ENCODE results near the gene WDFY2. TPM values are rescaled to one million over a fixed set of nuclear protein-coding genes. Genes with fewer than 3 reads are reported as not detected.

WDFY2 gene
- total and polyA plus RNA-seq, 2 of the 13 experiments (the other 11 are each of a cell fraction or from before 2014, with no cell fraction given): 22.6 to 27.0 TPM

GRCh38 chr13:51547425-51548176, 36.7 kb upstream of the WDFY2 start:
- POLR2A ChIA-PET: interaction anchor here (2.8 kb wide), 1 partner anchor 94 kb away, joined by 19 read pairs; the partner anchor contains the start of gene INTS6
- FAIRE-seq: peak; percentile 23
- peaks cover 38% of the 10 kb centered on the region for H3K4me1 ChIP-seq (ENCODE audit: insufficient read depth, low read length)
- H3K9ac ChIP-seq (ENCODE audit: insufficient read depth, low read depth, low read length): no peak overlapping the region
- no peaks in the 10 kb centered on the region for H3K27me3 ChIP-seq (ENCODE audit: control insufficient read depth in 1 of 2, insufficient read depth in 2 of 2, low read length in 2 of 2)
- H3K79me2 ChIP-seq (ENCODE audit: insufficient read depth, low read length): no peaks in the 10 kb centered on the region
- DNase-seq (ENCODE audit: low spot score): peak; percentile 68
- in situ Hi-C loops (cut with HindIII; ENCODE audit: extremely low pct_ligation_motif_present, low pct_unique_long_range_greater_than_20kb) (no loop called here), intact Hi-C loops (cut with micrococcal nuclease; ENCODE audit: unreplicated experiment) (no loop called here)
- no peaks in the 10 kb centered on the region for H3K36me3 ChIP-seq (replicated peaks in 1 of 2; ENCODE audit: control insufficient read depth in 1 of 2, insufficient read depth in 2 of 2, low read length in 2 of 2)
- ATAC-seq: peak; percentile 69
- BruUV-seq (replicated peaks): no TSS peak
- CTCF ChIA-PET (ENCODE audit: low intra/inter-chr PET ratio, low total read pairs): no interaction called here
- H4K20me1 ChIP-seq (ENCODE audit: insufficient read depth, low read length): no peaks in the 10 kb centered on the region
- H3K4me2 ChIP-seq (ENCODE audit: low read depth, low read length): peak overlapping the region; percentile 39; the same call in 1 of the 2 replicates
- H2AFZ ChIP-seq (ENCODE audit: low read length): no peak overlapping the region
- 6% methylated on average over 6 of the region's 6 CpGs for WGBS (ENCODE audit: low lambda C conversion rate)
- H3K9me3 ChIP-seq (ENCODE audit: low read length): no peaks in the 10 kb centered on the region
- no peak overlapping the region for H3K27ac ChIP-seq (ENCODE audit: extremely low read length, insufficient read depth, low read length)
- H3K4me3 ChIP-seq (replicated peaks in 1 of 3; ENCODE audit: insufficient read depth in 1 of 3, low read depth in 2 of 3, low read length in 3 of 3): no peak overlapping the region
- TF ChIP-seq NCOR1 (IDR thresholded peaks at IDR 0.05; ENCODE audit: borderline replicate concordance, low read length) (peak; percentile 69), ZNF460 (CRISPR knock-in tag; IDR thresholded peaks at IDR 0.05; ENCODE audit: borderline replicate concordance) (peak; percentile 66; the same call in 1 of the 2 replicates), HNF4A (CRISPR knock-in tag; IDR thresholded peaks at IDR 0.05) (peak; percentile 82), ZMYM4 (CRISPR knock-in tag; IDR thresholded peaks at IDR 0.05) (peak; percentile 41; the same call in 1 of the 2 replicates), BCL6 (CRISPR knock-in tag; IDR thresholded peaks at IDR 0.05) (0 out of 2 replicates have a peak, but pooled peaks have one; percentile 25), RXRA (CRISPR knock-in tag; IDR thresholded peaks at IDR 0.05) (peak; percentile 29; the same call in 1 of the 2 replicates), FOXJ3 (CRISPR knock-in tag; IDR thresholded peaks at IDR 0.05; ENCODE audit: borderline replicate concordance) (peak; percentile 31; the same call in 1 of the 2 replicates), ZNF510 (CRISPR knock-in tag; IDR thresholded peaks at IDR 0.05; ENCODE audit: low read depth) (no peak), POGZ (CRISPR knock-in tag; IDR thresholded peaks at IDR 0.05) (peak; percentile 36; the same call in 1 of the 2 replicates), GATAD2A (CRISPR knock-in tag; IDR thresholded peaks at IDR 0.05) (peak; percentile 15; the same call in 1 of the 2 replicates), ELK4 (CRISPR knock-in tag; IDR thresholded peaks at IDR 0.05; ENCODE audit: borderline replicate concordance) (no peak), SALL1 (CRISPR knock-in tag; IDR thresholded peaks at IDR 0.05) (peak; percentile 94), HDAC1 (CRISPR knock-in tag; IDR thresholded peaks at IDR 0.05) (0 out of 2 replicates have a peak, but pooled peaks have one; percentile 32), ZNF205 (CRISPR knock-in tag; IDR thresholded peaks at IDR 0.05) (peak; percentile 99), ZNF292 (CRISPR knock-in tag; IDR thresholded peaks at IDR 0.05; ENCODE audit: borderline replicate concordance, low read depth) (0 out of 2 replicates have a peak, but pooled peaks have one; percentile 27), ZNF556 (CRISPR knock-in tag; IDR thresholded peaks at IDR 0.05; ENCODE audit: borderline replicate concordance) (no peak), RARA (CRISPR knock-in tag; IDR thresholded peaks at IDR 0.05) (peak; percentile 87), ERF (CRISPR knock-in tag; IDR thresholded peaks at IDR 0.05) (no peak), SRF (IDR thresholded peaks at IDR 0.05; ENCODE audit: low read depth, low read length) (no peak), TBX3 (IDR thresholded peaks at IDR 0.05; ENCODE audit: borderline replicate concordance) (no peak), ZEB1 (IDR thresholded peaks at IDR 0.05; ENCODE audit: insufficient replicate concordance, low read depth) (peak; percentile 56), FOSL2 (CRISPR knock-in tag; IDR thresholded peaks at IDR 0.05) (0 out of 2 replicates have a peak, but pooled peaks have one; percentile 21), MIXL1 (CRISPR knock-in tag; IDR thresholded peaks at IDR 0.05) (0 out of 2 replicates have a peak, but pooled peaks have one; percentile 38), PITX1 (CRISPR knock-in tag; IDR thresholded peaks at IDR 0.05) (peak; percentile 33; the same call in 1 of the 2 replicates)
- TF ChIP-seq, protein P1, sequence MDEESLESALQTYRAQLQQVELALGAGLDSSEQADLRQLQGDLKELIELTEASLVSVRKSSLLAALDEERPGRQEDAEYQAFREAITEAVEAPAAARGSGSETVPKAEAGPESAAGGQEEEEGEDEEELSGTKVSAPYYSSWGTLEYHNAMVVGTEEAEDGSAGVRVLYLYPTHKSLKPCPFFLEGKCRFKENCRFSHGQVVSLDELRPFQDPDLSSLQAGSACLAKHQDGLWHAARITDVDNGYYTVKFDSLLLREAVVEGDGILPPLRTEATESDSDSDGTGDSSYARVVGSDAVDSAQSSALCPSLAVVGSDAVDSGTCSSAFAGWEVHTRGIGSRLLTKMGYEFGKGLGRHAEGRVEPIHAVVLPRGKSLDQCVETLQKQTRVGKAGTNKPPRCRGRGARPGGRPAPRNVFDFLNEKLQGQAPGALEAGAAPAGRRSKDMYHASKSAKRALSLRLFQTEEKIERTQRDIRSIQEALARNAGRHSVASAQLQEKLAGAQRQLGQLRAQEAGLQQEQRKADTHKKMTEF (CRISPR knock-in tag; IDR thresholded peaks at IDR 0.05): 0 out of 2 replicates have a peak, but pooled peaks have one; percentile 31

Data from HepG2 (cell line).